Activated naive CD4-positive, alpha-beta T cell treated with Interleukin-2 at 50 U/mL for 16 hours (primary cell): ENCODE measurements around the gene KMT2B.
A peak's percentile ranks its signal among the peaks of the same experiment; 100 is the strongest.
"Not testable (repeated sequence)": the region's sequence is repeated elsewhere in the genome, so short reads cannot be mapped to it uniquely, and the experiment has no call there.

ENCODE experiments used
- DNase-seq: peaks from one replicate; pipeline ENCODE4 v3.0.0-alpha.2; 2020

KMT2B gene

GRCh38 chr19:35760711-35761349 lies 43.0 kb downstream of the KMT2B start:
- DNase-seq = no peak

DNA sequence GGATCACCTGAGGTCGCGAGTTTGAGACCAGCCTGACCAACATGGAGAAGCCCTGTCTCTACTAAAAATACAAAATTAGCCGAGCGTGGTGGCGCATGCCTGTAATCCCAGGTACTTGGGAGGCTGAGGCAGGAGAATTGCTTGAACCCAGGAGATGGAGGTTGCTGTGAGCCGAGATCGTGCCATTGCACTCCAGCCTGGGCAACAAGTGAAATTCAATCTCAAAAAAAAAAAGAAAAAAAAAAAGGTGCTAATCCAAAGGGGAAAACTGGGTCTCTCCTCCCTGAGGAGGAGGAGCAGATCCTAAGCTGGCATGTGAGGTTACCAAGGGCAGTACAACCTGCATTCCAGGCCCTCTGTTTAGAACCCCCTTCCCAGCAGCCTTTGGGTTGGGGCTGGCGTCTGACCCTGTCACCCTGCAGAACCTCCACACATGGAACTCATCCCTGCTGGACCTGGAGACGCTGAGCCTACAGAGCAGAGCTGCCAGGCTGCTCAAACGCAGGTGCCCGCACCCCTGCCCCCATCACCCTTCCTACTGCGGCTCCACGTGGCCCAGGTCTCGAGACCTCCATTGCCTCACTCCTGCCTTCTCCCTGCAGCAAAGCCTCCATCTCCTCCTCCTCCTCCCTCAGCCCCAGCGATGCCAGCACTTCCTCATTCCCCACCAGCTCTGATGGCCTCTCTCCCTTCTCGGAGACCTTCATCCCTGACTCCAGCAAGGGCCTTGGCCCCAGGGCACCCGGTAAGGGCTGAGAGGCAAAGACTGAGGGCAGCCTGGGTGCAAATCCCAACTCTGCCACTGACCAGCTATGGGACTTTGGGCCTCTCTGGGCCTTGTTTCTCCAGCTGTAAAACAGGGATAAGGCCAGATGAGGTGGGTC lies 46.9 kb downstream of the KMT2B start:
- DNase-seq = no peak

DNA sequence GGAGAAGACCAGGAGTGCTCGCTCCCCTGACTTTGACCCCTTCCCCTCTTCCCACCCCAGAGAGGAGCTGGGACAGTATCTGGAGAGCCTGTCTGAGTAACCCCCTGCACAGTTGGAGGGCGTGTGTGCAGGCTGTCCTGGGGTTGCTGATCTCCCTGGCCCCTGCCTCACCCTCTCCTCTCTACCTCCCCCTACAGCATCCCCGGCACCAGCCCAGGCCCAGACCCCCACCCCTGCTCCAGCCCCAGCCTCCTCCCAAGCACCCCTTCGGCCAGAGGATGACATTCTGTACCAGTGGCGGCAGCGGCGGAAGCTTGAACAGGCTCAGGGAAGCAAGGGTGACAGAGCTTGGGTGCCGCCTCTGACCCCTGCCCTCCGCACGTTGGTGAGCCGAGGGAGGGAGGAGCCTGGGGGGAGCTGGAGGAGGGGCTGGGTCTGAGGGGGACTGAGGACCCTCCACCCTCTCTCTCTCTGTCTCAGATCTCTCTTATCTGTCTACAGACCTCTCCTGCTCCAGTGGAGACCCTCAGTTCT lies 48.8 kb downstream of the KMT2B start:
- DNase-seq = no peak

GRCh38 chr19:35767288-35768081 lies 49.7 kb downstream of the KMT2B start:
- no peak for DNase-seq

- no peak for DNase-seq
These were observed 50.2 kb downstream of the KMT2B start for GRCh38 chr19:35768082-35768421.

GRCh38 chr19:35772362-35772761 lies 54.6 kb downstream of the KMT2B start:
- not testable (repeated sequence) for DNase-seq

DNA sequence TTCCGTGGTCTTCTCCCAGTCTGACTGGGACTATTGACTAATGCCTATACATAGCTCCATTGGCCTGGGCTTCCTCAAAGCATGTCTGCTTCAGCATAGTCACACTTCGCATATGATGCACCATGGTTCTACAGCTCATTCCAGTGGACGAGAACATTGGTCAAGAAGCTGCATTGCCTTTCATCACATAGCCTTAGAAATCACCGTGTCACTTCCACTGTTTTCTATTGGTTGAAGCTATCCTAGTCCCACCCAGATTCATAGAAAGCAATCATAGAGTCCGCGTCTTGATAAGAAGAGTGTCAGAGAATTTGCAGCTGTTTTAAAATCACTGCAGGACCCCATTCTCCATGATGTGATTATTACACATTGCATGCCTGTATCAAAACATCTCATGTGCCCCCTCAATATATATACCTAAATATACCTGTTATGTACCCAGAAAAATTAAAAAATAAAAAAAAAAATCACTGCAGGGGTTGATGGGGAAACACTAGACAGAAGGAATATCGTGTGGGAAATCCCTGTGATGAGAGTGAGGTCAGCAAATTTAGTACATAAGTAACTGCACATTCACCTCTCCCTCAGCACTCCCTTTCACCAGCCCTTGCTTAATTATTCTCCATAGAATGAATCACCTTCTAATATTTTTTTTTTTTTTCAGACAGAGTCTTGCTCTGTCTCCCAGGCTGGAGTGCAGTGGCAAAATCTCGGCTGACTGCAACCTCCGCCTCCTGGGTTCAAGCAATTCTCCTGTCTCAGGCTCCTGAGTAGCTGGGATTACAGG lies 55.4 kb downstream of the KMT2B start:
- no peak for DNase-seq

DNA sequence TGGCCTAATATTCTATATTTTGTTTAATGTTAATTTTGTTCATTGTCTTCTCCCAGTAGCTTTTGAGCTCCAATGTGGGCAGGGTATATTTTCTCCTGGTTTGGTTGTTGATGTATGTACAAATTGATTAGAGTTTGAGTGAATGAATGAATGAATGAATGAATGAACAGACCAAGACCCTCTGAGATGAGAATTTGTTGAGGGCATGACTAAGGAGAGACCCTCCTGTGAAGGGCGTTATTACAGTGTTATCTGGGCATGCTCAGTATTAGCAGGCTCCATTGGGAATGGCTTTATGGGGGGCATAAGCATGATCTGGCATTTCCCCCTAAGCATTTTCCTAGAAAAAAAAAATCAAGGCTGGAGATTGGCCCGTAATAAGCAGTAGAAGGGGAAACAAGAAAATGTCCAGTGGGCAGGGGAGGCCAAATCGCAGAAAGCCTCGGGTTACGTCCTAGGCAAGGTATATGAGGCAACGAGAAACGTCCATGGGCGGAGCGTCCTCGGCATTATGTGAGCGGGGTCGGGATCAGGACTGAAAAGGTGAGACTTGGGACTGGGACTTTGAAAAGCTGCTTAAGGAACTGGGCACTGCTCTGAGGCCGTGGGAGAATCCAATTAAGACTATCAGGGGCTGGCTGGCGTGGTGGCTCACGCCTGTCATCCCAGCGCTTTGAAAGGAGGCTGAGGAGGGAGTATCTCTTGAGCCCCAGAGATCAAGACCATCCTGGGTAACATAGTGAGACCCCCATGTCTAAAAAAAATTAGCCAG lies 56.7 kb downstream of the KMT2B start:
- no peak for DNase-seq

DNA sequence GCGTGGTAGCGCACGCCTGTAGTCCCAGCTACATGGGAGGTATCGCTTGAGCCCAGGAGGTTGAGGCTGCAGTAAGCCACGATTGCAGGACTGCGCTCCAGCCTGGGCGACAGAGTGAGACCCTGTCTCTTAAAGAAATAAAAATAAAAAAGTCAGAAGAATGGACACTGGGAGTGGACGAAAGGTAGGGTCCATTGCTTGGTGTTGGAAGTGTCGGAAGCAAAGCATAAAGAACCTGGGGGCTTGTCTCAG lies 57.2 kb downstream of the KMT2B start:
- DNase-seq = no peak

- DNase-seq = peak; percentile 99
These were observed 57.7 kb downstream of the KMT2B start, which contains the start of gene ARHGAP33 for GRCh38 chr19:35775298-35776101. ARHGAP33 (plus strand) TSS chr19:35775564; CDS start chr19:35775659, 95 bp downstream.

DNA sequence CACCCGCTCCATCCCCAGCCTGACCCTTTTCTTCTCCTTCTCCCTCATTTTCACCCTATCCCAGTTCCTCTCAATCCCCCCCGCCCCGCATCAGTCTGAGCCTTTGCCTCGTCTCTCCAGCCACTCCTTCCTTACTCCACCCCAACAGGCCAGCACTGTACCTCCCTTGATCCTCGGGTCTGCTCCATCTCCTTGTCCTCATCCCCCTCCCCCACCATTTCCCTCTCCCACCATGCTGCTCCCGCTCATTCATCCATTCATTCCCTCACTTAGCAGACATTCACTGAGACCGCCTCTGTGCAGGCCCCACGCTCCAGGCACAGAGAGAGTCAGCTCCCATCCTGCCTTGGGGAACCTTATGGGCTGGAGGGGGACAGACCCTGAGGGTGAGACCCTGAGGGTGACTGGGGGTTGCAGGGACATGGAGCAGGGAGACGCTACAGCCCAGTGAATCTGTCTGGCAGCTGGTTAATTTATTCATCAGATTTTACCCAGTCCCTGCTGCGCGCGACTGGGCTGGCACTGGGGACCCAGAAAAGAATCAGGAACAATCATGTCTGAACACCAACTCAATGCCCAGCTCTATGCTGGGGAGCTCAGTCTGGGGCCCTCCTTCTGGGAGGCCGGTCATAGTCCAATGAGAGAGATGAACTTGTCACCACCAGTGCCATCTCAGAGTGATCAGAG lies 58.4 kb downstream of the KMT2B start:
- DNase-seq = no peak

DNA sequence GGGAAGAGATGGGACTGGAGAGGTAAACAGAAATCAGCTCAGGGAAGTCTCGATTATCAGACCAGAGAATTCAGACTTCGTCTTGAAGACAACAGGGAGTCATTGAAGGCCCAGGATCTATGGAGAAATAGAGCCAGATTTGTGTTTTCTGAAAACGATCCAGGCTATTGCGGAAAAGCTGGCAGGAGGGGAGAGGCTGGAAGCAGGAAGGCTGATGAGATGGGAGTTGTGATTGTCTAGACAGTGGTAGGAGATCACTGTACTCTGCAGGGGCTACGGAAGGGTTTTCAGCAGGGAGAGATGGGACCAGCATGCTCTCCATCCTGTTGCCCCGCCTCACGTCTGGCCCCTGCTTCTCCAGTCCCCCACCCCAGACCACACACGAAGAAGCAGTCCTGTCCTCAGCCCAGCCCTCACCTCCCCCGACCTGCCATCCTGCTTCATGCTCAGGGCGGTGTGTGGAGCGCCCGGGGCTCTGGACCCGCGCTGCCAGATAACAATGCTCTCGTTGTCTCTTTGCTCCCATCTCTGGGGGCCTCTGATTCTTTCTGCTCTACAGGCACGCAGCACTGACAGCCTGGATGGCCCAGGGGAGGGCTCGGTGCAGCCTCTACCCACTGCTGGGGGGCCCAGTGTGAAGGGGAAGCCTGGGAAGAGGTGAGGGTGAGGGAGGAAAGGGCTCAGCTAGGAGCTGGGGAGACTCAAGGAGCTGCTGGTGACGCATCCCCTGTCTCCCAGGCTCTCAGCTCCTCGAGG lies 59.5 kb downstream of the KMT2B start:
- no peak for DNase-seq

GRCh38 chr19:35777961-35778360 lies 60.2 kb downstream of the KMT2B start:
- DNase-seq = no peak

DNA sequence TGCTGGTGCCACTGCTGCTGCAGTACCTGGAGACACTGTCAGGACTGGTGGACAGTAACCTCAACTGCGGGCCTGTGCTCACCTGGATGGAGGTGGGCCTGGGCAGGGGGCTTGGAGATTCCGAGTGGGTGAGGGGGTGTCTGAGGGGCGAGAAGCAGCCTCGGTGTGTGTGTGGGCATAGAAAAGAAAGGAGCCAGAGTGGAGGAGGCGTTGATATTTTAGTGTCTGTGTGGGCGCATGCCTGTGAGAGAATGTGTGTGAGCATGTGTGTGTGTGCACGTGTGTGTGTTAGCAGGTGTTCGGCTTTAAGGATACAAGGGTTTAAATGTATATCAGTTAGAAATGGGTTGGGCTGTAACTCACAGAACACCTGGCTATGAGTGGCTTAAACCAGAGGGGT lies 61.2 kb downstream of the KMT2B start:
- no peak for DNase-seq

DNA sequence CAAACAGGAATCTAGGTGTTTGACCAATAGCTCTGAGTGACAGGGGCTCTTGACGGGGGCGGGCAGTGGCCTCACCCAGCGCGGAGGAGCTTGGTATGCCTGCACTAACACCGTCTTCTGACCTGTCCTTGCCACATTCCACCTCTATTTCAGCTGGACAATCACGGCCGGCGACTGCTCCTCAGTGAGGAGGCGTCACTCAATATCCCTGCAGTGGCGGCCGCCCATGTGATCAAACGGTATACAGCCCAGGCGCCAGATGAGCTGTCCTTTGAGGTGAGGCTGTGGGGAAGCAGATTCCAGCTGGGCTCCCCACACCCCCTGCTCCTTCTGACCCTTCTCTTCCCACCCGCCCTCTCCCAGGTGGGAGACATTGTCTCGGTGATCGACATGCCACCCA lies 62.3 kb downstream of the KMT2B start:
- no peak for DNase-seq

DNA sequence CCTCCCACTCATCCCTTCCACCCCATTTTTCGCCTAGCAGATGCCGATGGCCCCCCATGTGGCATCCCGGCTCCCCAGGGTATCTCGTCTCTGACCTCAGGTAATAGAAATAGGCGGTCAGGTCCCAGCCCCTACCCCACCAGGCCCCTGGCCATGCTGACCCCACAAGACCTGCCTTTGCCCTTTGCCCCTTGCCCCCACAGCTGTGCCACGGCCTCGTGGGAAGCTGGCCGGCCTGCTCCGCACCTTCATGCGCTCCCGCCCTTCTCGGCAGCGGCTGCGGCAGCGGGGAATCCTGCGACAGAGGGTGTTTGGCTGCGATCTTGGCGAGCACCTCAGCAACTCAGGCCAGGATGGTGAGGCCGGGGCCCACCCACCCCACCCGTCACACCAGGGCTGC lies 62.9 kb downstream of the KMT2B start:
- DNase-seq = no peak

GRCh38 chr19:35781650-35782049 lies 63.8 kb downstream of the KMT2B start:
- no peak for DNase-seq

DNA sequence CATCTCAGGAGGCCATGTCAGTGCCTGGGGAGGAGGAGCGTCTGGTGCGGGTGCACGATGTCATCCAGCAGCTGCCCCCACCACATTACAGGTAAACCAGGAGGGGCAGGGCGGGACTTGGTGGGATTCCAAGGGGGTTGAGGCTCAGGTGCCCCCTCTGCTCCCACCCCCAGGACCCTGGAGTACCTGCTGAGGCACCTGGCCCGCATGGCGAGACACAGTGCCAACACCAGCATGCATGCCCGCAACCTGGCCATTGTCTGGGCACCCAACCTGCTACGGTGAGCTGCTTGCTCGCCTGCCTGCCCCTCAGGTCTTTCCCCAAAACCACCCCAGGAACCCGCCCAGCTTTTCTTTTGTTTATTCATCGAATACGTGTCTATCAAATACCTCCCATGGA lies 64.8 kb downstream of the KMT2B start:
- DNase-seq = no peak
